HCT116 (cell line): ENCODE data around the gene CDH4. TPM values are rescaled to one million over a fixed set of nuclear protein-coding genes. Genes with fewer than 3 reads are reported as not detected.

Source experiments
- ATAC-seq: fragments of 200-7000 bp; cut with Tn5 transposase; 2 replicates; pipeline ENCODE4 v1.9.1; 2020; ENCODE audit warnings: mild to moderate bottlenecking, moderate library complexity
- BruUV-seq: library from RNA; stranded (reverse); fragments of 400-500 nt; replicated peaks from 2 replicates; lab custom pipeline; 2021; lab: Mats Ljungman, UMichigan
- CTCF ChIA-PET: fragments of 300-600 bp; sonication (Branson Sonifier 250); formaldehyde crosslinking; loops from one replicate; lab custom pipeline; 2021; ENCODE audit warnings: antibody characterized with exemption; lab: Charles Lee
- POLR2A ChIA-PET: fragments of 300-600, 350-600 bp; sonication (Branson Sonifier 250); formaldehyde crosslinking; loops from one replicate; lab custom pipeline; 2021; ENCODE audit warnings: antibody characterized with exemption; lab: Charles Lee
- RAD21 ChIA-PET, 2 experiments: fragments of 300-600 bp; sonication (Branson Sonifier 250); formaldehyde crosslinking; loops; one replicate each; lab custom pipeline; 2023; ENCODE audit warnings: low total read pairs in 2 of 2; ENCODE audit not compliant: uncharacterized antibody in 2 of 2, unreplicated experiment in 2 of 2, low non-redundant PET in 1 of 2; lab: Charles Lee
- DNase-seq: peaks from one replicate; pipeline ENCODE4 v3.0.0-alpha.2; 2010; ENCODE audit warnings: low read depth, low spot score
- H2AFZ ChIP-seq: fragments of 200-600 bp; shearing (Covaris generic), sonication (generic); 2 replicates; pipeline ENCODE4 v1.6.1; 2017; ENCODE audit warnings: low read depth, mixed run types, mixed read lengths, antibody characterized with exemption, low read length; ENCODE audit not compliant: poor library complexity, severe bottlenecking
- H3K27ac ChIP-seq: 2 replicates; pipeline ENCODE4 v1.5.1; 2012; ENCODE audit warnings: low read depth, low read length
- H3K27me3 ChIP-seq: fragments of 200-600 bp; sonication (generic); 2 replicates; pipeline ENCODE4 v1.6.1; 2016; ENCODE audit warnings: mixed run types, low read length, mixed read lengths; ENCODE audit not compliant: insufficient read depth
- H3K36me3 ChIP-seq, 2 experiments: fragments of 200-500 bp in 1 of 2; fragments of 200-600 bp in 1 of 2; sonication (Bioruptor generic) in 1 of 2; sonication (generic) in 1 of 2; 2 replicates each; pipeline versions ENCODE4 v1.5.1 to v1.6.1; 2014 to 2016; ENCODE audit warnings: low read length in 2 of 2, inconsistent platforms in 1 of 2, mixed read lengths in 1 of 2, mixed run types in 1 of 2; ENCODE audit not compliant: insufficient read depth in 2 of 2, control insufficient read depth in 1 of 2
- H3K4me1 ChIP-seq, 2 experiments: fragments of 200-600 bp in 1 of 2; sonication (generic) in 1 of 2; 2 replicates each; pipeline versions ENCODE4 v1.5.1 to v1.6.1; 2012 to 2017; ENCODE audit warnings: low read length in 2 of 2, inconsistent platforms in 1 of 2, mild to moderate bottlenecking in 1 of 2, mixed read lengths in 1 of 2, mixed run types in 1 of 2, moderate library complexity in 1 of 2; ENCODE audit not compliant: insufficient read depth in 2 of 2, control insufficient read depth in 1 of 2
- H3K4me2 ChIP-seq: fragments of 200-600 bp; sonication (generic); 2 replicates; pipeline ENCODE4 v1.6.1; 2017; ENCODE audit warnings: mixed run types, low read length, mixed read lengths
- H3K4me3 ChIP-seq, 2 experiments: fragments of 200-600 bp in 1 of 2; sonication (generic) in 1 of 2; replicated peaks in 1 of 2; 2 replicates each; pipeline ENCODE4 v1.5.1; 2011 to 2016; ENCODE audit warnings: low read length in 2 of 2, control low read depth in 1 of 2, low read depth in 1 of 2, mild to moderate bottlenecking in 1 of 2, mixed read lengths in 1 of 2, mixed run types in 1 of 2
- H3K79me2 ChIP-seq: fragments of 200-600 bp; sonication (generic); 2 replicates; pipeline ENCODE4 v1.6.1; 2017; ENCODE audit warnings: mild to moderate bottlenecking, mixed run types, low read length, moderate library complexity, mixed read lengths; ENCODE audit not compliant: insufficient read depth
- H3K9ac ChIP-seq: fragments of 200-600 bp; sonication (generic); 2 replicates; pipeline ENCODE4 v1.6.1; 2016; ENCODE audit warnings: low read length, mixed read lengths
- H3K9me2 ChIP-seq: fragments of 200-600 bp; sonication (generic), shearing (Covaris generic); 2 replicates; pipeline ENCODE4 v1.6.1; 2017; ENCODE audit warnings: mixed run types, mild to moderate bottlenecking, moderate library complexity; ENCODE audit not compliant: insufficient read depth
- H3K9me3 ChIP-seq, 2 experiments: fragments of 200-500 bp in 1 of 2; fragments of 200-600 bp in 1 of 2; sonication (Bioruptor generic) in 1 of 2; sonication (generic) in 1 of 2; 2 replicates each; pipeline ENCODE4 v1.6.1; 2014 to 2017; ENCODE audit warnings: low read length in 2 of 2, mixed read lengths in 2 of 2, inconsistent platforms in 1 of 2, low read depth in 1 of 2, mild to moderate bottlenecking in 1 of 2, mixed run types in 1 of 2, moderate library complexity in 1 of 2; ENCODE audit not compliant: control insufficient read depth in 1 of 2, insufficient read depth in 1 of 2
- H4K20me1 ChIP-seq: fragments of 200-600 bp; sonication (generic), shearing (Covaris generic); 2 replicates; pipeline ENCODE4 v1.6.1; 2017; ENCODE audit warnings: mixed run types, mild to moderate bottlenecking, moderate library complexity; ENCODE audit not compliant: insufficient read depth
- EGR1 ChIP-seq: IDR thresholded peaks from 2 replicates; pipeline ENCODE4 v1.6.1; 2012; ENCODE audit warnings: low read depth
- EZH2phosphoT487 ChIP-seq: fragments of 200-600 bp; IDR thresholded peaks from 2 replicates; pipeline ENCODE4 v1.6.1; 2018; ENCODE audit warnings: antibody characterized with exemption, borderline replicate concordance
- JUND ChIP-seq: IDR thresholded peaks from 2 replicates; pipeline ENCODE4 v1.6.1; 2012
- POLR2AphosphoS5 ChIP-seq: IDR thresholded peaks from 2 replicates; pipeline ENCODE4 v1.6.1; 2011; ENCODE audit warnings: mild to moderate bottlenecking, low read depth, low read length, moderate library complexity
- SIN3A ChIP-seq: IDR thresholded peaks from 2 replicates; pipeline ENCODE4 v1.6.1; 2012; ENCODE audit warnings: low read depth
- SP1 ChIP-seq: IDR thresholded peaks from 2 replicates; pipeline ENCODE4 v1.6.1; 2012; ENCODE audit warnings: low read depth
- SRF ChIP-seq: IDR thresholded peaks from 2 replicates; pipeline ENCODE4 v1.6.1; 2012; ENCODE audit warnings: low read depth
- TCF7L2 ChIP-seq: IDR thresholded peaks from 2 replicates; pipeline ENCODE4 v1.7.0; 2011; ENCODE audit warnings: borderline replicate concordance, inconsistent platforms; ENCODE audit not compliant: insufficient read depth, insufficient read length; ENCODE audit errors: extremely low read depth
- YY1 ChIP-seq: IDR thresholded peaks from 2 replicates; pipeline ENCODE4 v1.6.1; 2011; ENCODE audit warnings: low read length, low read depth, moderate library complexity, mild to moderate bottlenecking; ENCODE audit not compliant: insufficient replicate concordance; ENCODE audit errors: extremely low read depth
- ZFX ChIP-seq: fragments of 450-650 bp; IDR thresholded peaks from 2 replicates; pipeline ENCODE4 v1.6.1; 2017
- ZNF274 ChIP-seq: fragments of 200-500 bp; sonication (Bioruptor generic); IDR thresholded peaks from 2 replicates; pipeline ENCODE4 v1.6.1; 2014; ENCODE audit warnings: mild to moderate bottlenecking, low read depth, low read length, inconsistent platforms
- intact Hi-C: fragments of 100-400 bp; cut with micrococcal nuclease; formaldehyde crosslinking; loops from 2 replicates; pipeline ENCODE4 v1.10.0; 2022
- total RNA-seq: library from RNA; stranded (reverse); gene quantifications from one replicate; pipeline ENCODE4 v1.2.1, GENCODE V29; 2021; ENCODE audit not compliant: unreplicated experiment
- TF ChIP-seq, protein P1 (sequence below): IDR thresholded peaks from 2 replicates; pipeline ENCODE4 v1.6.1; 2012; ENCODE audit warnings: low read depth

The CDH4 gene
- total RNA-seq, 1 experiment from 2014 or later: not detected

DNA sequence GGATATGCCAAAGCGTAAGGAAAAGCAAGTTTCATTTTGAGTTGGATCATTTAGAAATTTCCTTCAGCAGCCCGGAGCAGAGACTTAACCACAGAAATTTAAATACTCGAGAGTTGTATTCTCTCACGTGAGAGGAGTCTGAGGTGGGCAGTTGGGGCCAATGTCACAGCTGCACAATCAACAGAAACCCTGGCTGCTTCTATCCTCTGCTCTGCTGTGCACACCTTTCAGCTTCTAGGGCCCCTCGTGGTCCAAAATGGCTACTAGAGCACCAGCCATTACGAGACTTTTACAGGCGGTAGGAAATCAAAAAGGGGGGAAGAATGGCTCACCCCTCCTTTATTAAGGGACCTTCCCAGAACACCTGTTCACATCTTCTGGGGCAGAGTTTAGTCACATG lies 659.8 kb downstream of the CDH4 start:
- Histone ChIP-seq H3K27ac (no peak overlapping the region), H3K4me3 (no peak overlapping the region), H4K20me1 (no peaks in the 10 kb centered on the region), H2AFZ (no peak overlapping the region), H3K9me3 (no peaks in the 10 kb centered on the region; a peak in 1 of 4 replicates), H3K9me2 (no peaks in the 10 kb centered on the region), H3K4me1 (no peaks in the 10 kb centered on the region), H3K79me2 (no peaks in the 10 kb centered on the region), H3K36me3 (no peaks in the 10 kb centered on the region), H3K4me2 (no peak overlapping the region), H3K27me3 (peaks cover 3% of the 10 kb centered on the region; the same call in 1 of the 2 replicates), H3K9ac (no peak overlapping the region)
- intact Hi-C loops: no loop called here
- no peak for ATAC-seq
- DNase-seq: no peak
- ChIA-PET POLR2A (no interaction called here), RAD21 (no interaction called here), CTCF (no interaction called here)
- TF ChIP-seq SP1 (no peak), ZFX (no peak), SIN3A (no peak), SRF (no peak), JUND (no peak), ZNF274 (no peak)
- BruUV-seq: no TSS peak

DNA sequence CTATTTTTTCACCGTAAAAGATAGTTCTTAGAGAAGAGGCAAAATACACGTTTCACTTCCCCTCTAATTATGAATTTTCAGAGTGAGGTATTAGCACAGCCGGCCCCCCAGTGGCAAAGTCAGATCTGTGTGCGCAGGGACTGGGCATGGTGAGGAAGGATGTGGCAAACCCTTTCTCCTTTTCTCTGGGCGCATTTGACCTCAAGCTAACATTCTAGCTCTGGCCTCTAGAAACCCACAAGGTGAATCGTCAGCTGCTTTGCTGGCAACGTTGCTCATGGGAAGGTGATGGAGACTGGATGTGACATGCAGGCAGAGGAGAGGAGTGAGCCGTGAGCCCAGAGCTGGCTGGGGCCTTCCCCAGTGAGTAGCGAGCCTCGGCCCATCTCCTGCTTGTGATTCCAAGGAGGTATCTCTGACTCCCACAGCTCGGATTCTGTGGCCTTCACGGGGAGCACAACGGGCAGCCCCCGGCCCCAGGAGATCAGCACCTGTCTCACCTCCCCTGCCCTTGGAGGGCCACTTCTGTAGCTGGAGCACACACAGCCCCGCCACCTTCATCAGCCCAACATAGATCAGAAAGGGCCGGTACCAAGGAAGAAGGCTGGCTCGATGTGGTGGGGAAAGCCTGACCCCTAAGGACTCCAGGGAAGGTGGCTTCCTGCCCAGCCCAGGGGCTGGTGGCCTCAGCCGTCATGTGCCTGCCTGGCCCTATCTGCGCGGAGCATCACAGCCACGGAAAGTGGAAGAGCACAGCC lies 660.8 kb downstream of the CDH4 start:
- TF ChIP-seq, protein P1, sequence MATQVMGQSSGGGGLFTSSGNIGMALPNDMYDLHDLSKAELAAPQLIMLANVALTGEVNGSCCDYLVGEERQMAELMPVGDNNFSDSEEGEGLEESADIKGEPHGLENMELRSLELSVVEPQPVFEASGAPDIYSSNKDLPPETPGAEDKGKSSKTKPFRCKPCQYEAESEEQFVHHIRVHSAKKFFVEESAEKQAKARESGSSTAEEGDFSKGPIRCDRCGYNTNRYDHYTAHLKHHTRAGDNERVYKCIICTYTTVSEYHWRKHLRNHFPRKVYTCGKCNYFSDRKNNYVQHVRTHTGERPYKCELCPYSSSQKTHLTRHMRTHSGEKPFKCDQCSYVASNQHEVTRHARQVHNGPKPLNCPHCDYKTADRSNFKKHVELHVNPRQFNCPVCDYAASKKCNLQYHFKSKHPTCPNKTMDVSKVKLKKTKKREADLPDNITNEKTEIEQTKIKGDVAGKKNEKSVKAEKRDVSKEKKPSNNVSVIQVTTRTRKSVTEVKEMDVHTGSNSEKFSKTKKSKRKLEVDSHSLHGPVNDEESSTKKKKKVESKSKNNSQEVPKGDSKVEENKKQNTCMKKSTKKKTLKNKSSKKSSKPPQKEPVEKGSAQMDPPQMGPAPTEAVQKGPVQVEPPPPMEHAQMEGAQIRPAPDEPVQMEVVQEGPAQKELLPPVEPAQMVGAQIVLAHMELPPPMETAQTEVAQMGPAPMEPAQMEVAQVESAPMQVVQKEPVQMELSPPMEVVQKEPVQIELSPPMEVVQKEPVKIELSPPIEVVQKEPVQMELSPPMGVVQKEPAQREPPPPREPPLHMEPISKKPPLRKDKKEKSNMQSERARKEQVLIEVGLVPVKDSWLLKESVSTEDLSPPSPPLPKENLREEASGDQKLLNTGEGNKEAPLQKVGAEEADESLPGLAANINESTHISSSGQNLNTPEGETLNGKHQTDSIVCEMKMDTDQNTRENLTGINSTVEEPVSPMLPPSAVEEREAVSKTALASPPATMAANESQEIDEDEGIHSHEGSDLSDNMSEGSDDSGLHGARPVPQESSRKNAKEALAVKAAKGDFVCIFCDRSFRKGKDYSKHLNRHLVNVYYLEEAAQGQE: no peak
- TF ChIP-seq ZNF274 (no peak), SRF (no peak), TCF7L2 (no peak), SP1 (no peak), POLR2AphosphoS5 (no peak), EZH2phosphoT487 (no peak), YY1 (no peak), EGR1 (no peak)
- DNase-seq: no peak
- Histone ChIP-seq H2AFZ (no peak overlapping the region), H3K27ac (no peak overlapping the region), H3K27me3 (peaks cover 4% of the 10 kb centered on the region; the same call in 1 of the 2 replicates), H3K4me1 (peaks cover 5% of the 10 kb centered on the region in 2 experiments; a peak in 3 of 4 replicates), H3K4me3 (no peak overlapping the region), H3K4me2 (no peak overlapping the region), H3K36me3 (no peaks in the 10 kb centered on the region), H3K9me3 (no peaks in the 10 kb centered on the region; a peak in 1 of 4 replicates), H4K20me1 (no peaks in the 10 kb centered on the region), H3K9ac (no peak overlapping the region), H3K9me2 (no peaks in the 10 kb centered on the region), H3K79me2 (no peaks in the 10 kb centered on the region)
- ChIA-PET POLR2A (no interaction called here), CTCF (no interaction called here), RAD21 (no interaction called here)
- ATAC-seq: no peak
- intact Hi-C loops: no loop called here
- no TSS peak for BruUV-seq
